ENCODE measurements around the gene DCDC1. TPM values are rescaled to one million over a fixed set of nuclear protein-coding genes. Genes with fewer than 3 reads are reported as not detected.

Gene DCDC1
- total RNA-seq, 6 donors from 2014 or later = 0.11 to 25.2 (median 3.3) TPM

GRCh38 chr11:30873924-30874610, 495.5 kb downstream of the DCDC1 start:
- H3K9me3 ChIP-seq = no peaks in the 10 kb centered on the region
- ATAC-seq (ENCODE audit: low FRiP score in 2 of 2) = no peak
- TF ChIP-seq, protein P1, sequence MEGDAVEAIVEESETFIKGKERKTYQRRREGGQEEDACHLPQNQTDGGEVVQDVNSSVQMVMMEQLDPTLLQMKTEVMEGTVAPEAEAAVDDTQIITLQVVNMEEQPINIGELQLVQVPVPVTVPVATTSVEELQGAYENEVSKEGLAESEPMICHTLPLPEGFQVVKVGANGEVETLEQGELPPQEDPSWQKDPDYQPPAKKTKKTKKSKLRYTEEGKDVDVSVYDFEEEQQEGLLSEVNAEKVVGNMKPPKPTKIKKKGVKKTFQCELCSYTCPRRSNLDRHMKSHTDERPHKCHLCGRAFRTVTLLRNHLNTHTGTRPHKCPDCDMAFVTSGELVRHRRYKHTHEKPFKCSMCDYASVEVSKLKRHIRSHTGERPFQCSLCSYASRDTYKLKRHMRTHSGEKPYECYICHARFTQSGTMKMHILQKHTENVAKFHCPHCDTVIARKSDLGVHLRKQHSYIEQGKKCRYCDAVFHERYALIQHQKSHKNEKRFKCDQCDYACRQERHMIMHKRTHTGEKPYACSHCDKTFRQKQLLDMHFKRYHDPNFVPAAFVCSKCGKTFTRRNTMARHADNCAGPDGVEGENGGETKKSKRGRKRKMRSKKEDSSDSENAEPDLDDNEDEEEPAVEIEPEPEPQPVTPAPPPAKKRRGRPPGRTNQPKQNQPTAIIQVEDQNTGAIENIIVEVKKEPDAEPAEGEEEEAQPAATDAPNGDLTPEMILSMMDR (IDR thresholded peaks at IDR 0.05) = no peak
- TF ChIP-seq POLR2AphosphoS5 (IDR thresholded peaks at IDR 0.05) = no peak
- TF ChIP-seq POLR2A (IDR thresholded peaks at IDR 0.05) = no peak
- no peak for TF ChIP-seq EP300 (IDR thresholded peaks at IDR 0.05)
- H3K36me3 ChIP-seq = no peaks in the 10 kb centered on the region
- peaks cover 0 to 8% (median 3%) of the 10 kb centered on the region in 4 donors for H3K4me1 ChIP-seq
- no peak overlapping the region for H3K27ac ChIP-seq
- no peaks in the 10 kb centered on the region for H3K27me3 ChIP-seq
- DNase-seq = no peak
- no peak overlapping the region for H3K4me3 ChIP-seq
- WGBS, 2 donors = 42 to 50% methylated on average over 3 of the region's 3 CpGs

DNA sequence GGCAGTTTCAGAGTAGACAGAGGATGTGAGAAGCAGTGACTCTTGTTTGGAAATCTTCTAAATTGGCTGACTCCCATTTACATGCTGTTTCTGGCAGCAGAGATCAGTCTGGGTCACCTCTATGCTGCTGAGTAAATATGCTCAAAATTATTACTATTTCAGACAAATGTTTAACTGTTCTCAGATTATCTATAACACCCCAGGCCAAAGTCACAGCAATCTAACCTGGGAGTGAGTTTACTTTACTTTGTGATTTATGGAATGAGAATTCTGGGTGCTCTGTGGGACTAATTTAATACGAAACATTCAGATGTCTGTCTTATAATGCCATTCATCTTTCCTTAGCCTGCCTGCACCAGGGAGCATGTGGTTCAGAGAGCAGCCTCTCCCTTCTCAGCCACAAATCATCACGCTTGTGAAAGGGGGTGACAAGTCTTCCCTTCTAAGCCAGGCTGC, 500.9 kb downstream of the DCDC1 start:
- no peaks in the 10 kb centered on the region for H3K36me3 ChIP-seq
- H3K4me3 ChIP-seq = no peak overlapping the region
- no peaks in the 10 kb centered on the region for H3K9me3 ChIP-seq
- no peak for ATAC-seq (ENCODE audit: low FRiP score in 2 of 2)
- TF ChIP-seq, protein P1 (IDR thresholded peaks at IDR 0.05) = no peak
- TF ChIP-seq POLR2AphosphoS5 (IDR thresholded peaks at IDR 0.05) = no peak
- no peak for TF ChIP-seq POLR2A (IDR thresholded peaks at IDR 0.05)
- TF ChIP-seq EP300 (IDR thresholded peaks at IDR 0.05) = no peak
- 52 to 81% methylated on average over 2 of the region's 2 CpGs for WGBS, 2 donors
- no peak for DNase-seq
- no peaks in the 10 kb centered on the region for H3K4me1 ChIP-seq
- H3K27ac ChIP-seq = no peak overlapping the region
- H3K27me3 ChIP-seq = no peaks in the 10 kb centered on the region

- Histone ChIP-seq H3K4me1 (no peaks in the 10 kb centered on the region), H3K27ac (no peak overlapping the region), H3K27me3 (no peaks in the 10 kb centered on the region), H3K9me3 (no peaks in the 10 kb centered on the region), H3K36me3 (no peaks in the 10 kb centered on the region), H3K4me3 (no peak overlapping the region)
- DNase-seq (no peak), ATAC-seq (ENCODE audit: low FRiP score in 2 of 2) (no peak)
- TF ChIP-seq, protein P1 (IDR thresholded peaks at IDR 0.05) = no peak
- TF ChIP-seq POLR2A (IDR thresholded peaks at IDR 0.05) (no peak), EP300 (IDR thresholded peaks at IDR 0.05) (no peak), POLR2AphosphoS5 (IDR thresholded peaks at IDR 0.05) (no peak)
- WGBS, 2 donors = 67 to 73% methylated on average over 2 of the region's 2 CpGs
Observed at GRCh38 chr11:30863209-30863608, 506.3 kb downstream of the DCDC1 start.

GRCh38 chr11:30861531-30861930, 508.0 kb downstream of the DCDC1 start:
- Histone ChIP-seq H3K4me1 (no peaks in the 10 kb centered on the region), H3K27ac (no peak overlapping the region), H3K9me3 (no peaks in the 10 kb centered on the region), H3K4me3 (no peak overlapping the region), H3K36me3 (no peaks in the 10 kb centered on the region), H3K27me3 (no peaks in the 10 kb centered on the region)
- no peak for DNase-seq
- WGBS, 2 donors = 88 to 91% methylated on average over 7 of the region's 7 CpGs
- ATAC-seq (ENCODE audit: low FRiP score in 2 of 2) = no peak
- TF ChIP-seq EP300 (IDR thresholded peaks at IDR 0.05) (no peak), POLR2AphosphoS5 (IDR thresholded peaks at IDR 0.05) (no peak), POLR2A (IDR thresholded peaks at IDR 0.05) (no peak)
- TF ChIP-seq, protein P1 (IDR thresholded peaks at IDR 0.05) = no peak

DNA sequence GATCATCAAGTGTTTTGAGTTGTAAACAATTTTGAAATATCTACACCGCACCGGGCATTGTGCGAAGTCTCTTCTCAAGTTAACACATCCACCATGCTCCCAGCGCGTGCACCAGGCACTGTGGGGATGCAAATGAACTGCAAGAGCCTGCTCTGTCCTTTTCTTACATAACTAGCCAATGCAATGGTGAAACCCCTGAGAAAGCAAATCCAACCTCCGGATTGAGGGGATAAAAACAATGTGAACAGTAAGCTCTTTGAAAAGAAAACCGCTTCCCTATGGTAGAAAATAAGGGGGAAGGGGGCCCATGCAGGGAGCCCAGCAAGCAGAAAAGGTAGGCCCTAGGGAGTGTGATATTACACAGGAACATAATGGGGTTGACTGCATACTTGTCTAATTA, 508.5 kb downstream of the DCDC1 start:
- no peaks in the 10 kb centered on the region for H3K9me3 ChIP-seq
- WGBS, 2 donors = 83 to 84% methylated on average over 7 of the region's 7 CpGs
- ATAC-seq (ENCODE audit: low FRiP score in 2 of 2) = no peak

More for the DNA sequence above, 508.5 kb downstream of the DCDC1 start:
- no peaks in the 10 kb centered on the region for H3K27me3 ChIP-seq
- TF ChIP-seq, protein P1 (IDR thresholded peaks at IDR 0.05) = no peak
- TF ChIP-seq POLR2AphosphoS5 (IDR thresholded peaks at IDR 0.05) = no peak
- no peak overlapping the region for H3K27ac ChIP-seq
- no peak overlapping the region for H3K4me3 ChIP-seq
- no peaks in the 10 kb centered on the region for H3K36me3 ChIP-seq
- DNase-seq = no peak
- H3K4me1 ChIP-seq = no peaks in the 10 kb centered on the region
